ENCODE results near the gene KCNJ16. TPM values are rescaled to one million over a fixed set of nuclear protein-coding genes. Genes with fewer than 3 reads are reported as not detected.

KCNJ16 gene
- total RNA-seq, 4 donors from 2014 or later, result 1.00 TPM; not detected in 3

DNA sequence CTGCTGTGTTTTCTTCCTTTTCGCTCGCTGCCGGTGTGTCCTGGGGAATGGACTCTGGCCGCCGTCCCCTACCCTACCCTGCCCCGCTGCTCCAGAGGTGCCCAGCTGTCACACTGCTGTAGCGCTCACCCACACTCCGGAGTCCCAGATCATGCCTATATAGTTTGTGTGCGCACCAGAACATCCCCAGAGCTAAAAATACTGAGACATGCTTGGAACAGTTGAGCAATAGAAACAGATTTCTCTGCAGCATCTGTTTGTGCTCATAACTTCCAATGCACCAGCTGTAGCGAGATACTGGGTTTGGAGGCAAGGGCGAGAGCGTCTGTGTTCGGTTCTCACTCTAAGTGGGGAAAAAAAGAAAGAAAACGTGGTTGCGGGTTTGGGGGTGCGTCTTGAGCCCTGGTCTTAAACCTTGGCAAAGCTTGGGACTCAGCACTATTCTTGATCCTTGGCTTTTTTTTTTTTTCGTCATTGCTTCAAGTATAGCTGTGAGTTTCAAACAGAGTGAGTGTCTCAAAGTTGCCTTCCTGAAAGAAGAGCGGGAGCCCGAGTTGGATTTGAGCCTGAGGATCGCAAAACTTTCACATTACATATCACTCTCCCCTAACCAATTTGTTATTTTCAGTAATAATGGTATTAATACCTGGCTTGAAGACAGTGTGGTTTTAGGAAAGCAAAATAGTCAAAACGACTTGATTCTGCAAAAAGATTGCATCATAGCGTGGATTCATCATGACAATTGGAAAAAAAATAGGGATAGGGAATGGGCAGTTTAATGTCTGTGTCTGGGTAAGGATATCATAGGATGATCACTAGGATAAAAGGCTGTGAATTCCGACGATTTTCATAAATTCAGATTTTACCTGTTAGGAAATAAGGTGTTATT is 94.9 kb downstream of the KCNJ16 start:
- H3K27ac ChIP-seq, result peak overlapping the region; percentile 92 to 97 (median 96)
- no peaks in the 10 kb centered on the region for H3K27me3 ChIP-seq
- H3K9me3 ChIP-seq, result no peaks in the 10 kb centered on the region
- ATAC-seq (peak; percentile 77), DNase-seq (peak; percentile 59 to 67)
- in situ Hi-C loops (cut with MboI; ENCODE audit: low sequenced_read_pairs in 4 of 4) (loop anchor here (25.0 kb wide), 4 partner anchors 433 to 833 kb away; partner anchors contain the start of gene ABCA5 (in 1 of the 4)), intact Hi-C loops (cut with DNase I; ENCODE audit: low total_unique reads) (loop anchor here (1.0 to 10.0 kb wide), 7 partner anchors 33 to 833 kb away; no protein-coding TSS in a partner anchor)
- H3K36me3 ChIP-seq, result peaks cover 0 to 2% of the 10 kb centered on the region in 2 donors
- TF ChIP-seq POLR2A (IDR thresholded peaks at IDR 0.05), result no peak
- TF ChIP-seq, protein P1, sequence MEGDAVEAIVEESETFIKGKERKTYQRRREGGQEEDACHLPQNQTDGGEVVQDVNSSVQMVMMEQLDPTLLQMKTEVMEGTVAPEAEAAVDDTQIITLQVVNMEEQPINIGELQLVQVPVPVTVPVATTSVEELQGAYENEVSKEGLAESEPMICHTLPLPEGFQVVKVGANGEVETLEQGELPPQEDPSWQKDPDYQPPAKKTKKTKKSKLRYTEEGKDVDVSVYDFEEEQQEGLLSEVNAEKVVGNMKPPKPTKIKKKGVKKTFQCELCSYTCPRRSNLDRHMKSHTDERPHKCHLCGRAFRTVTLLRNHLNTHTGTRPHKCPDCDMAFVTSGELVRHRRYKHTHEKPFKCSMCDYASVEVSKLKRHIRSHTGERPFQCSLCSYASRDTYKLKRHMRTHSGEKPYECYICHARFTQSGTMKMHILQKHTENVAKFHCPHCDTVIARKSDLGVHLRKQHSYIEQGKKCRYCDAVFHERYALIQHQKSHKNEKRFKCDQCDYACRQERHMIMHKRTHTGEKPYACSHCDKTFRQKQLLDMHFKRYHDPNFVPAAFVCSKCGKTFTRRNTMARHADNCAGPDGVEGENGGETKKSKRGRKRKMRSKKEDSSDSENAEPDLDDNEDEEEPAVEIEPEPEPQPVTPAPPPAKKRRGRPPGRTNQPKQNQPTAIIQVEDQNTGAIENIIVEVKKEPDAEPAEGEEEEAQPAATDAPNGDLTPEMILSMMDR (IDR thresholded peaks at IDR 0.05 in 4 of 5, conservative IDR thresholded peaks at IDR 0.05 in 1 of 5), result no peak
- peak overlapping the region; percentile 82 to 90 (median 87) for H3K4me3 ChIP-seq
- H3K4me1 ChIP-seq, result peaks cover 43 to 45% of the 10 kb centered on the region in 2 donors

DNA sequence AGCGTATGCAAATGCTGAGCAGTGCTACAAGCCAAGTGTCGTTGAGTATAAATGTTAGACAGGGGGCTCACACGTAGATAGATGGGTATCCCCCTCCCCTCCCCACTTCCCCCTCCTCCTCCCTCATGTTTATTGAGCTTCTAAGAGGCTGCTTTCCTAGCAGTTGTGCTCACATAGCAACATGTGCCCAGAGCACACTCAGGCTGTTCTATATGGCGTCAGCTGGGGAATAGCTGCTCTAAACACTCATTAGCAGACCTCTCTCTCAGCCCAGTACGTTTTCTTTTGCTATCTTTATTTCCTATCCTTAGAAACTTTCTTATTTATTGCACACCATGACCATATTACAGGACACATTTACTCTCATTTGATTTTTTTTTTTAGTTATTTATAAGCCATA is 96.1 kb downstream of the KCNJ16 start:
- in situ Hi-C loops (cut with MboI; ENCODE audit: low sequenced_read_pairs in 4 of 4) (loop anchor here (25.0 kb wide), 4 partner anchors 434 to 834 kb away; partner anchors contain the start of gene ABCA5 (in 1 of the 4)), intact Hi-C loops (cut with DNase I; ENCODE audit: low total_unique reads) (loop anchor here (5.0 kb wide), 1 partner anchor 834 kb away; no protein-coding TSS in a partner anchor)
- DNase-seq (no peak), ATAC-seq (no peak)
- Histone ChIP-seq H3K27me3 (no peaks in the 10 kb centered on the region), H3K4me3 (peak overlapping the region; percentile 82 to 90 (median 87)), H3K4me1 (peaks cover 47 to 52% of the 10 kb centered on the region in 2 donors), H3K36me3 (peaks cover 0 to 13% of the 10 kb centered on the region in 2 donors), H3K9me3 (no peaks in the 10 kb centered on the region), H3K27ac (peak overlapping the region; percentile 92 to 97 (median 96))
- no peak for TF ChIP-seq POLR2A (IDR thresholded peaks at IDR 0.05)
- TF ChIP-seq, protein P1 (IDR thresholded peaks at IDR 0.05 in 4 of 5, conservative IDR thresholded peaks at IDR 0.05 in 1 of 5), result no peak

DNA sequence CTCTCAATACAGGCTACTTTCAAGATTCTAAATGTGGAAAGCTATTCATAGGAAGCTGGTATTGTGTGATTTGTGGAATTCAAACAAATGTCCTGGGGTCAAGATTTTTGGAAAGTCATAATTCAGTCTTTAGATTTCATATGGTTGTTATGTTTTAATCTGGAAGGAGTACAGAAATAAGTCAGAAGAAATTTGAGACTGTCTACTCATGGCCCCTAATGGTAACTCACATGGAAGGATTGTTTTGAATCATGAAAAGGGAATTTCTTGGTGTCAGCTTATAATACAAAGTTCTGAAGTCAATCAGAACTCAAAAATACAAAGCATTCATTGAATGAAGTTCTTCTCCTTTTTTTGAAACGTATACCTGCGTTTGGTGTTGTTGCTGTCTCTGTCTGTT is 97.4 kb downstream of the KCNJ16 start:
- TF ChIP-seq, protein P1 (IDR thresholded peaks at IDR 0.05 in 4 of 5, conservative IDR thresholded peaks at IDR 0.05 in 1 of 5), result no peak
- no peak for TF ChIP-seq POLR2A (IDR thresholded peaks at IDR 0.05)
- Histone ChIP-seq H3K4me1 (peaks cover 50 to 54% of the 10 kb centered on the region in 2 donors), H3K36me3 (peaks cover 0 to 13% of the 10 kb centered on the region in 2 donors), H3K27me3 (no peaks in the 10 kb centered on the region), H3K27ac (peak overlapping the region; percentile 92 to 97 (median 96)), H3K9me3 (no peaks in the 10 kb centered on the region), H3K4me3 (peak overlapping the region in 2 of 4 donors; percentile 82 to 89)
- no peak for DNase-seq
- intact Hi-C loops (cut with DNase I; ENCODE audit: low total_unique reads), result loop anchor here (5.0 kb wide), 1 partner anchor 835 kb away; no protein-coding TSS in a partner anchor
- ATAC-seq, result no peak
- in situ Hi-C loops (cut with MboI; ENCODE audit: low sequenced_read_pairs in 4 of 4), result loop anchor here (25.0 kb wide), 4 partner anchors 435 to 835 kb away; partner anchors contain the start of gene ABCA5 (in 1 of the 4)

DNA sequence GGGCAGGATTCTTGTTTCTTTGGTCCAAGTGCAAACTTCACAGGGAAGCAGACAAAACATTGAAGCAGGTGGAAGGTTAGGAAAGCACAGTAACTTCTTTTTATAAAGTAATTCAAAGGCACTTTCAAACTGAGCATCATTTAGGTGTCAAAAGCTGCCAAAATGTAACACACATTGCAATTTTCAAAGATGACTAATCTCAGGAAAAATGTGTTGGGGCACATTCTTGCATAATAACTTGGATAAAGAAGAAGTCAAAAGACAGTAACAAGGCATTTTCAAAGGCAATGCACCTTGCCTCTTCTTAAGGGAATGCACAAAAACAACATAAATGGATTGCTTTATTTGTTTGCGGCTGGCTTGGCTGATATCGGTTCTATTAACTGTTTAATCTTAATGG is 97.9 kb downstream of the KCNJ16 start:
- Histone ChIP-seq H3K27ac (peak overlapping the region; percentile 92 to 97 (median 96)), H3K36me3 (peaks cover 0 to 13% of the 10 kb centered on the region in 2 donors), H3K9me3 (no peaks in the 10 kb centered on the region), H3K4me1 (peaks cover 50 to 52% of the 10 kb centered on the region in 2 donors), H3K27me3 (no peaks in the 10 kb centered on the region), H3K4me3 (peak overlapping the region in 3 of 4 donors; percentile 20 to 89 (median 82))
- ATAC-seq (no peak), DNase-seq (no peak)
- in situ Hi-C loops (cut with MboI; ENCODE audit: low sequenced_read_pairs in 4 of 4) (loop anchor here (25.0 kb wide), 4 partner anchors 436 to 836 kb away; partner anchors contain the start of gene ABCA5 (in 1 of the 4)), intact Hi-C loops (cut with DNase I; ENCODE audit: low total_unique reads) (loop anchor here (1.0 to 5.0 kb wide), 2 partner anchors 8 to 836 kb away; no protein-coding TSS in a partner anchor)
- no peak for TF ChIP-seq POLR2A (IDR thresholded peaks at IDR 0.05)

All from gastrocnemius medialis (tissue), 4 donors.